GM18508 (cell line): ENCODE measurements around the gene AVP.

Experiments used
- ATAC-seq: cut with Tn5 transposase; IDR thresholded peaks from one replicate; pipeline ENCODE4 v1.9.1; 2021; ENCODE audit warnings: moderate number of reproducible peaks; ENCODE audit not compliant: insufficient read depth, unreplicated experiment

AVP gene

GRCh38 chr20:3059489-3059888, 25.0 kb downstream of the AVP start:
- ATAC-seq, result no peak

- ATAC-seq, result no peak
Observed at GRCh38 chr20:3051385-3052019, 33.0 kb downstream of the AVP start.

GRCh38 chr20:3047486-3048419, 36.8 kb downstream of the AVP start:
- ATAC-seq, result no peak

GRCh38 chr20:3046677-3047462, 37.7 kb downstream of the AVP start:
- peak; percentile 7 for ATAC-seq

- peak; percentile 37 for ATAC-seq
Observed at GRCh38 chr20:3045816-3046676, 38.5 kb downstream of the AVP start, which contains the start of gene MRPS26. MRPS26 (plus strand) TSS chr20:3046052; CDS start chr20:3046069, 17 bp downstream.

GRCh38 chr20:3045042-3045815, 39.3 kb downstream of the AVP start:
- peak; percentile 26 for ATAC-seq

GRCh38 chr20:3044336-3044965, 40.1 kb downstream of the AVP start:
- no peak for ATAC-seq

GRCh38 chr20:3043322-3043721, 41.2 kb downstream of the AVP start, which contains the start of gene GNRH2:
GNRH2 (plus strand) TSS chr20:3043622; CDS start chr20:3044415, 793 bp downstream.
- no peak for ATAC-seq

GRCh38 chr20:3042625-3043024, 41.9 kb downstream of the AVP start:
- no peak for ATAC-seq

GRCh38 chr20:3041854-3042409, 42.6 kb downstream of the AVP start:
- ATAC-seq, result no peak

- ATAC-seq, result no peak
Observed at GRCh38 chr20:3040086-3040485, 44.4 kb downstream of the AVP start.

- no peak for ATAC-seq
Observed at GRCh38 chr20:3039426-3039825, 45.1 kb downstream of the AVP start.

- no peak for ATAC-seq
Observed at GRCh38 chr20:3038454-3038853, 46.1 kb downstream of the AVP start.

GRCh38 chr20:3037654-3038053, 46.9 kb downstream of the AVP start:
- ATAC-seq, result no peak

GRCh38 chr20:3032624-3033023, 51.9 kb downstream of the AVP start:
- no peak for ATAC-seq
